Body of pancreas (tissue), 4 donors: ENCODE results near the gene ACVR1. TPM values are rescaled to one million over a fixed set of nuclear protein-coding genes. Genes with fewer than 3 reads are reported as not detected.

Experiments used
- ATAC-seq: fragments of 150-250 bp; one replicate; pipeline ENCODE4 v1.9.1; 2016
- DNase-seq, 4 donors: peaks; one replicate each; pipeline ENCODE4 v3.0.0-alpha.2; 2019
- H3K27ac ChIP-seq, 4 donors: fragments of 200-600 bp; sonication (generic); 1 replicate in 3 of 4; 2 replicates in 1 of 4; pipeline versions ENCODE4 v1.5.1 to v1.6.1; 2016 to 2019; ENCODE audit warnings: mild to moderate bottlenecking in 1 of 4, mixed read lengths in 1 of 4, moderate library complexity in 1 of 4
- H3K27me3 ChIP-seq, 2 donors: fragments of 200-600 bp; sonication (generic); one replicate each; pipeline ENCODE4 v1.6.0; 2016; ENCODE audit warnings: mild to moderate bottlenecking in 1 of 2
- H3K36me3 ChIP-seq, 2 donors: fragments of 200-600 bp; sonication (generic); replicated peaks in 1 of 2; 2 replicates each; pipeline ENCODE4 v1.5.1; 2016; ENCODE audit warnings: low read depth in 2 of 2; ENCODE audit not compliant: insufficient read depth in 1 of 2
- H3K4me1 ChIP-seq: fragments of 200-600 bp; sonication (generic); one replicate; pipeline ENCODE4 v1.6.0; 2016
- H3K4me3 ChIP-seq, 2 donors: fragments of 200-600 bp; sonication (generic); 1 replicate in 1 of 2; 2 replicates in 1 of 2; pipeline ENCODE4 v1.5.1; 2016 to 2019
- H3K9me3 ChIP-seq, 3 donors: fragments of 200-600 bp; sonication (generic); 1 replicate in 2 of 3; 2 replicates in 1 of 3; pipeline ENCODE4 v1.5.1; 2016
- CTCF ChIP-seq, 7 experiments: fragments of 450-650 bp in 4 of 7; fragments of 200-600 bp in 3 of 7; sonication (generic) in 3 of 7; IDR thresholded peaks; one replicate each; pipeline ENCODE4 v1.5.1; 2016 to 2019; ENCODE audit warnings: antibody characterized with exemption in 7 of 7
- POLR2A ChIP-seq, 3 donors: fragments of 450-650 bp; IDR thresholded peaks; one replicate each; pipeline ENCODE4 v1.6.1; 2016; ENCODE audit warnings: antibody characterized with exemption in 3 of 3, mild to moderate bottlenecking in 2 of 3
- WGBS, 2 donors: methylation state at CpG; one replicate each; pipeline ENCODE4 v1.1.5; 2017; 5-methylcytosine and 5-hydroxymethylcytosine counted together
- intact Hi-C: fragments of 100-400 bp; cut with DNase I; formaldehyde crosslinking; loops from one replicate; pipeline ENCODE4 v1.15.1; 2023
- total RNA-seq, 2 donors: library from RNA; depleted of rRNA; stranded (reverse); fragments of >200 nt; gene quantifications; one replicate each; pipeline ENCODE4 v1.1.0, GENCODE V29; 2016

ACVR1 gene
- total RNA-seq, 2 donors from 2014 or later = 14.0 to 18.5 TPM

DNA sequence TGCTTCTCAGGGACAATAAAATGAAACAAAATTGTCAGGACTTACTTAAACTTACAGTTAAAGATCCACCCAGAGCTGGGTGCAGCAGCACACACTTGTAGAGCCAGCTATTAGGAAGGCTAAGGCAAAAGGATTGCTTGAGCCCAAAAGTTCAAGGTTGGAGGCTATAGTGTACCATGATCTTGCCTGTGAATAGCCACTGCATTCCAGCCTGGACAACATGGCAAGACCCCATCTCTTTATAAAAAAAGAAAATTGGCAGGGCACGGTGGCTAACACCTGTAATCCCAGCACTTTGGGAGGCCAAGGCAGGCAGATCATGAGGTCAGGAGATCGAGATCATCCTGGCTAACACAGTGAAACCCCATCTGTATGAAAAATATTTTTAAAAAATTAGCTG is 34.6 kb downstream of the ACVR1 start:
- peaks cover 66% of the 10 kb centered on the region for H3K4me1 ChIP-seq
- TF ChIP-seq CTCF (IDR thresholded peaks at IDR 0.05) (no peak), POLR2A (IDR thresholded peaks at IDR 0.05) (no peak)
- ATAC-seq = no peak
- DNase-seq = no peak
- H3K27me3 ChIP-seq = no peaks in the 10 kb centered on the region
- no peaks in the 10 kb centered on the region for H3K36me3 ChIP-seq
- no peak overlapping the region for H3K4me3 ChIP-seq
- peak overlapping the region; percentile 56 to 91 (median 79) for H3K27ac ChIP-seq
- intact Hi-C loops = no loop called here
- H3K9me3 ChIP-seq = no peaks in the 10 kb centered on the region
- 89 to 91% methylated on average over 2 of the region's 2 CpGs for WGBS, 2 donors

DNA sequence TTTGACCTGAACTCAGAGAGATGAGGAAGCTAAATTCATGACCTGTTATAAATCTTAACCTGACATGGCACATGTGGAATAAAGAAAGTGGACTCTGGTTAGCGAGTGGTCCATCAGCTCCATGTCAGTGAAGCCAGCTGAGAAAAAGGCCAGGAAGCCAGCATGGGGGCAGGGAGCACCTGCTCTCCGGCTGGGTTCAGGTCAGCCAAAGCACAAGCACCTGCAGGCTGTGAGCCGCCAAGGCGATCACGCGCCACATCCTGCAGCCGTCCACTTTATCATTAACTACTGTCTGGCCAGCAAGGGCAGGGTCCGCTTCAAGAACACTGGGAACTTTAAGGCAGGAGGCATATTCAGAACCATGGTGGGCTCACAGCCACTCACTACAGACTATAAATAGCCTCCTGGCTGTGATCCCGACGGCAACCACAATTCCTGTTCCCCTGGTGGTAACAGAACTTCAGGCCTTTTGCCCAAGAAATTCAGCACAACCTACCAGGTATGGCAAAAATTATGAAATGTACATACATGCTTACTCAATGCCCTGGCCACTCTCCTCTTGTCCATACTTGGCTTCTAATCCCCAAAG is 35.5 kb downstream of the ACVR1 start:
- intact Hi-C loops = no loop called here
- peak; percentile 73 to 90 (median 86) for DNase-seq
- no peak for TF ChIP-seq POLR2A (IDR thresholded peaks at IDR 0.05)
- TF ChIP-seq CTCF (IDR thresholded peaks at IDR 0.05) = peak in 6 of 7 experiments; percentile 10 to 62 (median 50)
- no peaks in the 10 kb centered on the region for H3K36me3 ChIP-seq
- peak overlapping the region; percentile 52 to 91 (median 79) for H3K27ac ChIP-seq
- peaks cover 71% of the 10 kb centered on the region for H3K4me1 ChIP-seq
- no peak overlapping the region for H3K4me3 ChIP-seq
- H3K9me3 ChIP-seq = no peaks in the 10 kb centered on the region
- ATAC-seq = peak; percentile 70
- WGBS, 2 donors = 11 to 16% methylated on average over 6 to 10 of the region's 10 CpGs
- no peaks in the 10 kb centered on the region for H3K27me3 ChIP-seq

DNA sequence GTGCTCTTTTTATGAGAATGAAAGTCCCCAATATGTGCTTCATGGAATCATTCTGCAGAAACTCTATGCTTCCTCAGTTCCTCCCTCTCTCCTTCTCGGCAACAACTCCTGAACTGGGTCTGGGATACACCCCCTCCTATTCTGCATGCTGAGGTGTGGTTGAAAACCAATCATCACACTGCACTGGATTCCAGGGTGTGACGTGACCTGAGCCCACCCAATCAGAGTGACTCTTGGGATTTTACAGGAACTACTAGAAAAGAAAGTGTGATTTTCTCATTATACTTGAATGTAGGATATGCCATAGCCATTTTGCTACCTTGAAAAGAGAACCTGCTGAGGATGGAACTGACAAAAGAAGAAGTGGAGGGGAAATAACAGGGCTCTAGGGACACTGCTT is 36.3 kb downstream of the ACVR1 start:
- Histone ChIP-seq H3K27me3 (no peaks in the 10 kb centered on the region), H3K9me3 (no peaks in the 10 kb centered on the region), H3K36me3 (no peaks in the 10 kb centered on the region), H3K27ac (peak overlapping the region; percentile 71 to 91 (median 79)), H3K4me1 (peaks cover 71% of the 10 kb centered on the region), H3K4me3 (no peak overlapping the region)
- ATAC-seq = no peak
- intact Hi-C loops = no loop called here
- WGBS, 2 donors = 80 to 89% methylated on average over 2 of the region's 2 CpGs
- DNase-seq = no peak
- no peak for TF ChIP-seq CTCF (IDR thresholded peaks at IDR 0.05)
- TF ChIP-seq POLR2A (IDR thresholded peaks at IDR 0.05) = no peak

GRCh38 chr2:157839162-157839801 is 36.8 kb downstream of the ACVR1 start:
- ATAC-seq = no peak
- Histone ChIP-seq H3K36me3 (no peaks in the 10 kb centered on the region), H3K4me3 (no peak overlapping the region), H3K27me3 (no peaks in the 10 kb centered on the region), H3K4me1 (peaks cover 71% of the 10 kb centered on the region), H3K27ac (peak overlapping the region; percentile 71 to 91 (median 79)), H3K9me3 (no peaks in the 10 kb centered on the region)
- intact Hi-C loops = no loop called here
- WGBS, 2 donors = 49 to 58% methylated on average over 5 of the region's 5 CpGs
- DNase-seq = no peak
- TF ChIP-seq CTCF (IDR thresholded peaks at IDR 0.05) (no peak), POLR2A (IDR thresholded peaks at IDR 0.05) (no peak)
